ENCODE measurements around the gene SPOCK3.
"Not testable (repeated sequence)": the region's sequence is repeated elsewhere in the genome, so short reads cannot be mapped to it uniquely, and the experiment has no call there.

The SPOCK3 gene

DNA sequence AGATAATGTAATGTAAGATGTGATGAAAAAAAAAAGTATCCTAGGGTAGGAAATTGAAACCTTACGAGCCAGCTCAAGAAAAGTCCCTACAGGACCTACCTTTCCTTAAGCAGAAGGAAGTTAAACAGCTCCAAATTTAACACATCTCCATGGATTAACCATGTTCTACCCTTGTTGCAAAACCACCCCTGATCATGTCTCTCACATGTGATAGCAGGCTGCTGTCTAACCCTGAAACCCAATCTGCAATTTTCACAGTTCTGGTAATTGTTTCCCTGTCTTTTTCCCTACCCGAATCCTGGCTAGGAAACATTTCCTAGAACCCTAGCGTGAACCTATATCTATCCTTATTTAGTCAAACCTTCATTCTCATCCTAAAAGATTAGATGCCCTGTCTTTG is 198.9 kb downstream of the SPOCK3 start:
- no peak for DNase-seq (ENCODE audit: low spot score)

DNA sequence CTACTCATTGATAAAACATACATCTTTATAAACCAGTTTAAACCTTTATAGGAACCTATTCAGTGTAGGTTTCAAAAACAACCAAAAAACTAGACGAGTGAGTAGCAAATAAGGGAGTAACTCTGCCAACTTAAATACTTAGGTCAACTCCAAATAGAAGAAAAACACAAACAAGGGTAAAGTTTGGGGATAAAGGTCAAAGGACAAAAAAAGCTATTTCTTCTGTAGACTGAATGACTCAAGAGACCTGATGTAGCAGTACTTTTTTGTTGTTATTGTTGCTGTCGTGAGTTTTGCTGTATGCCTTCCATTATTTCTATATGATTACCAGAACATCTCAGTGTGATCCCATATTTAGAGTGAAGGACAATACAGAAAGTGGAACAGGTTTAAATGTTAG is 199.3 kb downstream of the SPOCK3 start:
- no peak for DNase-seq (ENCODE audit: low spot score)

DNA sequence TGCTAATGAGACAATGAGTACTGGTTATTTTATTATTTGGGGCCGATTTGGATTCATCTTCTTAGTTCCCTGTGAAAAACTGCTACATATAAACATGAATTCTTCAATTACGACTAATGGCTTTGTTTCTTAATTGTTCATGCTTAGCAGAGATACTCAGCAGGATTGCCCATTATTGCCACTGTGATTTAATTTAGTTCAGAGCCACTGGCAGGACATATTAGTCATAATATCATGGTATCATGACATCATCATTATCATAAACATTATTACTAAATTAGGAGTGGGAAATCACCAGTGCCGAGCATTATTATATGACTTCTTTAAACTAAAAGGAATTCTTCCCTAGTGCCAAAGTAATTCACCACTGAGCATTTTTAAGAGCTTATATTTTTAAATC is 201.4 kb downstream of the SPOCK3 start:
- peak; percentile 58 for DNase-seq (ENCODE audit: low spot score)

DNA sequence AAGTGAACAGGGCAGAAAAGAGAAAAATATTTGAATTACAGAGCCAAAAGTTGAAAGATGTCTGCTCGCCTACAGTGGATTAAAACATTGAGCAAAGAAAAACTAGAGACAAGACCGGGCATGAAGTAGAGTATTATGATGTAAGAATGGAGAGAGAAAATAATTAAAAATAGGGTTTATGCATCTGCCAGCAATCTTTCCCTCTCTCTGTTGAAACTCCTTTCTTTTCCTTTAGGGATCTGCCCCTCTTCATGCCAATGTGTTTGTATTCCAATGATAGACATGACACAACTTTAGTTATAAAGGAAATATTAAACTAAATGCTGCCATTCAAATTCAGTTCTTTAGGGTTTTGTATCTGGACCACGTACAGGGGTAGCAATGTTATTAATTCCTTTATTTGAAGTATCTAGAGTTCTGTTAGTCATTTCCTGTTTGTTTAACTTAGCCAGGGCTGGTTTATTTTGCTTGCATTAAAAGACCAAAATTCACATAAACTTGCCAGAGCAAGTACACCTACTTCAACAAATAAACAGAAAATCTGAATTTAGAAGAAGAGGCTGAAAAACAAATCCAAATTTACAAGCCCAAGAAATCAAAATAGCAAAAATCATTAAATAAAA is 202.6 kb downstream of the SPOCK3 start:
- peak; percentile 56 for DNase-seq (ENCODE audit: low spot score)

DNA sequence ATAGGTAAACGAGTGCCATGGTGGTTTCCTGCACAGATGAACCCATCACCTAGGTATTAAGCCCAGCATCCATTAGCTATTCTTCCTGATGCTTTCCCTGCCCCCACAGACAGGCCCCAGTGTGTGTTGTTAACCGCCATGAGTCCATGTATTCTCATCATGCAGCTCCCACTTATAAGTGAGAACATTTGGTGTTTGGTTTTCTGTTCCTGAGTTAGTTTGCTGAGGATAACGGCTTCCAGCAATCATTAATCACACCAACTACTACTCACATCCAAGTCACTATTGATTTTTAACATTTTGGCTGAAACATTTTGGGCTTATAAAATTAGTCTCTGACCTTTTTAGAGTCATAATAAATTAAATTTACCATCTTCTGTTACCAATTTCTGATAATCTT is 205.3 kb downstream of the SPOCK3 start:
- no peak for DNase-seq (ENCODE audit: low spot score)

DNA sequence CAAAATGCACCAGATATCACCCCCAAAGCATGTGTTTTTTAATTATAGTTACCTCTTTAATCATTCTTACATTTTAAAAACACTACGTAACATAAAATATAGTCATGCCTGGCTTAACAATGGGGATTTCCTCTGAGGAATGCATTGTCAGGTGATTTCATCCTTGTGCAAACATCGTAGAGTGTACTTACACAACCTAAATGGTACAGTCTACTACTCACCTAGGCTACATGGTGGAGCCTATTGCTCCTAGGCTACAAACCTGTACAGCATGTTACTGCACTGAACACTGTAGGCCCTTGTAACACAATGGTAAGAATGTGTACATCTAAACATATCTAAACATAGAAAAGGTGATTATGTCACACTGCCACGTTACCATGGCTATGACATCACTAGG is 208.6 kb downstream of the SPOCK3 start:
- DNase-seq (ENCODE audit: low spot score) = no peak

DNA sequence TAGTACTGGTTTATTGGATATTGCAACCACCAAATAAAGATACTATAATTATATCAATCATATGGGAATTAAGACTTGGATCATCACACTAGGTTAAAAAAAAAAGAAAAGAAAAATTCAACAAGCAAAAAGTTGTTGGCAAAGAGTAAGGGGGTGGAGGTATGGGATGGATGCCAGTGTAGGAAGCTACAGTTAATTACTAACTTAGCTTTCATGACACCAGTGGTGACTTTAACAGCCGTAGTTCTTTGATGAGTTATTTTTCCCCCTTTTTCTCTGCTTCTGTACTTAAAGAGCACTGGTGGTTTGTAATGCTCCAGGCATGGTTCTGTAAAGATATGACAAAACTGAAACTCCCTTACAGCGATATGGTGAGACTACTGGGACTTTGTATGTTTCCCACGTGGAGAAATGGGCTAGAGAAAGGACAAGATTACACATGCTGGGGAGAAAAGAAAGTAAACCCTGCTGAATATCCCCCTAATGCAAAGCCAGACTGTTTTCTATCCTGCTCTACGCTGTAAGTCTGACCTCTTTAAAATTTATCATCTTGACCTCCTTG is 210.8 kb downstream of the SPOCK3 start:
- no peak for DNase-seq (ENCODE audit: low spot score)

DNA sequence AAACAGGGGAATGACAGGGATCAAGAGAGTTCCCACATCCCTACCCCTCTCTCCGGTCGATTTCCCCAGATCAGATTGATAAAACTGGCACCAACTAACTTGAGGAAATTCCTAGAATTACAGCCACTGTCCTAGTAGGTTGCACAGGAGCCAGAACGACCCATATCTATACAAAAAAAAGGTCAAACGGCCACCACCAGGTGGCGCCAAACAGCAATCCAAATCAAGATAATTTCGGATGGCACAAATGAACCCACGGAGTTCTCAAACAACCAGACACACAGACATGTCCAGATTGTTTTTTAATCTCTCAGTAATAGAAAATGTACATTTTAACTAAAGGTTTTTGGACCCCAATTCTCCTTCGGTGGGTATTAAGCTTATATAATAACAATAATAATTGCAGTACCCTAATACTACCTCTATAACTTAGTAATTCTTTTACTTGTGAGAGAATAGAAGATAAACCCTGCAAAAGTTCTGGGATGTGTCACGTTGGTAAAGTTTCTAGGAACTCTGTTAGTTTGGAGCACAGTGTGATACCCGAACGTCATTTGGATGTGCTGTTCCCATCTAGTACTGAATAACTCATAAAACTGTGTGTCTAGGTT is 212.6 kb downstream of the SPOCK3 start:
- peak; percentile 58 for DNase-seq (ENCODE audit: low spot score)

DNA sequence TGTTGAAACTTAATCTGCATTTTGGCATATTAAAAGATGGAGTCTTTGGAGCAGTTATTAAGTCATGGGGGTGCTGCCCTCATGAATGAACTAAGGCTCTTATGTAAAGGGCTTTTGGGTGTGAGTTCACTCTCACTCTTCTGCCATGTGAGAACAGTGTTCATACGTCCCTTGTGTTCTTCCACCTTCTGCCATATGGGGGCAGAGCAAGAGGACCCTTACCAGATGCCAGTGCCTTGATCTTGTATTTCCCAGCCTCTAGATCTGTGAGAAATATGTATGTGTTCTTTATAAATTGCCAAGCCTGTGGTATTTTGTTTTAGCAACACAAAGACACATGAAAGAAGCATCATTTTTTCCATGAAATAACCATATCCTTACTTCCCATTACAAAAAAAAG is 213.9 kb downstream of the SPOCK3 start:
- no peak for DNase-seq (ENCODE audit: low spot score)

DNA sequence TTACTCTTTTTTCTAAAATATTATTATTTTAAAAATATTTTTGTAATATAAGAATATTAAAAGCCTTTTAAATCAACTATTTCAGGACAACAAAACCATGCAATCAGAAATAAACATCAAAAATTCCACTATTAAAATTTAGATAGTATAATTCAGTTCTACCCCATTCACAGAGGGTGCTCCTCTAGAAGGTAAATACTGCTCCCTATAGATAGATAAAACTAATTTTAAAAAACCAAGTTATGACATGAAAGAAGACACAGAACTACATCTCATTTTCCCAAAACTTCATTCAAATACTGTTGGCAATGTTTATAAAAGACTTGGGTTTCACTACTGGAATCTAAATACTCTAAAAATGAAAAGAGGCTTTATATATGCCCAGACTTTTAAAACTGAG is 219.3 kb downstream of the SPOCK3 start:
- DNase-seq (ENCODE audit: low spot score) = no peak

DNA sequence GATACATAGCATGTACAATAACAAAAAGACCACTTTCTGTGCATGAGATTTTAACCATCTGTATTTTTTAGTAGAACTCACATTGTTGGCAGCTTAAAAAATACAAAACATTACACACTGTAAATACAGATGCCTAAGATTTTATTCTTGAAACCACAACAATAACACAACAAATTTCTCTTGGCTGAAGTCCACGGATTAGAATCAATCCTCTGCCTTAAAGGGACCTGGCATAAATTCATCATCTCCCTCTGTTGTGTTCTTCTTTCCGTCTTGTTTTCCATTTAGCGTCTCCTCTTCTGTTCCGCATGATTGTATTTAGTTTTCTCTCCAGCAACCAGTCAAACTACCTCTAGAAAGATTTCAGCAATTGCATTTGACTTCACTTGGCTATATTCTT is 231.0 kb downstream of the SPOCK3 start:
- no peak for DNase-seq (ENCODE audit: low spot score)

DNA sequence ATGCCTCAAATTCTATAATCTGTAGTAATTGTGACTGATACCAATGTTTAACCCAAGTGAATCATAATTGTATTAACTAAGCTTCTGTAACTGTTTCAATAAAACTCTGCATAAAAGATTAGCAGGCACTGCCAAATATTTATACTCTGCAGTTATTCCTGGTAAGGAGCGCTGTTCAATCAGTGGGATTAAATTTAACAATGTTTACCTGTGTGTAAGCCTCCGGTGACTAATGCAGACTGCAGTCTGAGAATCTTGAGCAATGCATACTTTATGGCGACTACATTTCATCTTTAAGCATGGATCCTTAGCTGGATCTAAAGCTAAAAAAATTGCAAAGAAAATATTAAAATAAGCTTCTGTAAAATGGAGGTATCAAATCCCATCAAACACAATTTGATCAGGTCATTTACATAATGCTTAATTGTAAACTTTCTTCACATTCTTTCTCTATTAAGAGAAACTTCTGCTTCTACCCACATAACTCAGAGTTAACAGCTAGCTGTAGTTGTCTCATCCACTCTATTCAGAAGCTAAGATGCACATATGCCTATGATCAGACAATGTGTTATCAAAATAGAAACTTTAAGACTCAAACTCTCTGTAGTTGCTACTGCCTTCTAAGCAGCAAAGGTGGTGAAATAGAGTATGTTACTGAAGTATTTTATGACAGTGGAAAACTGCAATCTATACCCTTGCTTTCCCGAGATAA is 234.0 kb downstream of the SPOCK3 start:
- DNase-seq (ENCODE audit: low spot score) = no peak

DNA sequence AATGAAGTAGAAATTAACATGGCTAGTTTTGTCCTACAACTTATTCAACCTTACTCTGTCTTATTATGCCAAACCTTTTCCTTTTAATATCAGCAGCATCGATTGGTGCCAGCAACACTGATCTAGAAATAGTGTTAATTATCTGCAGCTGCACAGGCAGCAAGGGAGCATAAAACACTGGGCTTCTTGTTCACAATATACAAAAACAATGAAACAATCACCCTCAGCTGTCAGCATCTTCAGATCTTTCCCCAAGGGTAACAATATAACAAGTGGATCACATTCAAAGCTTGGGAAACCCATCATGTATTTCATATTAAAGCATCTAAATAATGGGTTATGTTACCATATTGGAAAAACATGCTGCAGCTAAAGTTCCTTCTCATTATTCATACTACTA is 238.1 kb downstream of the SPOCK3 start:
- DNase-seq (ENCODE audit: low spot score) = no peak

DNA sequence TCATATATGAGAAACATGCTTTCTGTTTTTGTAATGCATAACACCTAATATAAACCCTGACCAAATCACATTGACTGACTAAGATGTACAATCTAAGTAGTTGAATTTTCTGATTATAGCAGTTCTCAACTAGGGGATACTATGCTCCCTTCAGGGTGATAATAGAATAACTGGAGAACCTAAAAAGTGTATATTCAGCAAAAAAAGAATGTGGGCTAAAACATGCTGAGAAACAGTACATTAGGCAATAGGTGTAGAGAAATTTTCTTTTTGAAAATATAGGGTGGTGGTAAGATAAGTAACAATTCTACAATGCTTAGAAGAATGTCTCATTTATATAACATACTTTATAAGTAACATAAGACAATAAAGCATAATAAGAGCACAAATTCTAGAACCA is 239.6 kb downstream of the SPOCK3 start:
- DNase-seq (ENCODE audit: low spot score) = no peak

DNA sequence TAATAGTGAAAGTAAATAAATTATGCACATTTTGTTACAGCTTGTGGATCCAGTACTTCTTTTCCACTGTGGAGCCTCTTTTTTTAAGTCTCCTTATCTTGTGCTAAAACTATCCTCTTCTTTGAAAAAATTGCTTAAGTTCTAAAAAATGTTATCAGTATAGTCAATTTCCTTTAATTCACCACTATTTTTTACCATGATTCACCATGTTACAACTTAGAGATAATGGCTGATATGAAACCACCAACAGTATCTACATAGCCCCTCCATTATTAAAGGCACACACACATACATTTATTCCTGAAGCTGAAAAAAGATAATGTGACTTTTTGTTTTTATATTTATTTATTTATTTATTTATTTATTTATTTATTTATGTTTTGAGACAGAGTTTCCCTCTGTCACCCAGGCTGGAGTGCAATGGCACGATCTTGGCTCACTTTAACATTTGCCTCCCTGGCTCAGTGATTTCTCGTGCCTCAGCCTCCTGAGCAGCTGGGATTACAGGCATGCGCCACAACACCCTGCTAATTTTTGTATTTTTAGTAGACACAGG is 243.2 kb downstream of the SPOCK3 start:
- no peak for DNase-seq (ENCODE audit: low spot score)

DNA sequence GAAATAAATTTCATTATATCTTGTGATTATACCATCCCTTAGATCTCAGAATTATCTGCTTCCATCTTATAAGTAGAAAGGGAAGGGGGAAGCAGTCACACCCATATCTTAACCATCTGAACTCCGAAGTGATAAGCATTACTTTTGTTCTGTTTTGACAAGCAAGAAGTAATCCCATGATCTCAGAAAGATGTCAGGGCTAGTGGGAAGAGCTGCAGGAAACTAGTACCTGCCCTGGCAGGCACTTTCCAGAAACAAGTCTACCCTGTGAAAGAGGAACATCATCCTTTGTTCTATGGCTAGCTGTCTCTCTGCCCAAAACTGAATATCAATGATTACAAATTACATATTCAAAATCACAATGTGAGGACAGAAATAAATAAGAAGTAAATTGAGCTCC is 244.4 kb downstream of the SPOCK3 start:
- DNase-seq (ENCODE audit: low spot score) = no peak

DNA sequence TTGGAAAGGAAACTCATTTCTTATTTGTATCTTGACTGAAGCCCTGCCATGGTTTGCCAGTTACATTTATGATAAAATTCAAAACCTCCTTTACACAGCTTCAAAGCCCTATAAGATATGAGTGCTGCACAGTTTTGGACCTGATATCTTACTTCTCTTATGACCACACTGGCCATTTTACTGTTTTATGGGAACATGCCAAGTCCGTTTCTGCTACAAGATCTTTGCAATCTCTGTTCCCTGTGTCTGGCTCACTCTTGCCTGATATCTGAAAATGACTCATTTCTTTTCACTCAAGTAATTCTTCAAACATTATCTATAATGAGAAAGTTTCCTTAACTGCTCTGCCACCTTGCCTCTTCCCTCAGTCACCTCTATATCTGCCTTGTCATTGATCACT is 247.3 kb downstream of the SPOCK3 start:
- no peak for DNase-seq (ENCODE audit: low spot score)

DNA sequence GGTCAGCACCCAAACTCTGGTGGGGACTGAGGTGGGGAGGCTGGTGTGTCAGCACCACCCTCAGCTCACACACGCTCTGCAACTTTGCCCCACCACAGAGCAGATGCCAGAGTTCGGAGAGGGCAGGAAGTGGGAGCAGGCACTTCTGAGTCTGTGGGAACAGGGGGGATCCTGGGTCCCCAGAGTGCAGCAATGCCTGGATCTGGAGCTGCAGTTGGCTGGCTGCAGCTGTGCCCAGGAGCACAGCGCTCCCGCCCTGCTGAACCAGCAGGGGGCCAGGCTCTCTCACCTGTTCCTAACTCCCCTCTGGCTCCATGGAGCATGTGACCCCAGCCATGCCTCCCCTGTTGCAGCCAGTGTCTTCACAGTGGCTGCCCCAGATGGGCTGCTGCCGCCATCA is 252.4 kb downstream of the SPOCK3 start:
- no peak for DNase-seq (ENCODE audit: low spot score)

DNA sequence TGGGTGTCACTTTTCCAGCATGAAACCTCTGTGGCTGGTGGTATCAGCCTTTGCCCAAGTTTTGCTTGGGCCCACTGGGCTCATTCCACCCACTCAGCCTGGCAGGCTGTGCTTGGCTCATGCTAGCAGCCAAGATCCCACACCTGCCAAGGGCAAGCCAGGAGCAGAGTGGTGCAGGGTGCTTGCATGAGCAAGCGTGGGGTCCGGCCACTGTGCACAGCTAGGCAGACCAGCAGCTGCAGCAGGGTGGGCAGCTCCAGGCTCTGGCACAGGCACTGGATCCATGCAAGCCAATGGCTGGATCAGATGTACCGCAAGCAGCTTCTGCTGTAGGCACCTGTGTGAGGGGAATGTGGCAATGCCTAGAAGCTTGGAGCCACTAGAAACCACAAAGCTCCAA is 253.9 kb downstream of the SPOCK3 start:
- DNase-seq (ENCODE audit: low spot score) = no peak

DNA sequence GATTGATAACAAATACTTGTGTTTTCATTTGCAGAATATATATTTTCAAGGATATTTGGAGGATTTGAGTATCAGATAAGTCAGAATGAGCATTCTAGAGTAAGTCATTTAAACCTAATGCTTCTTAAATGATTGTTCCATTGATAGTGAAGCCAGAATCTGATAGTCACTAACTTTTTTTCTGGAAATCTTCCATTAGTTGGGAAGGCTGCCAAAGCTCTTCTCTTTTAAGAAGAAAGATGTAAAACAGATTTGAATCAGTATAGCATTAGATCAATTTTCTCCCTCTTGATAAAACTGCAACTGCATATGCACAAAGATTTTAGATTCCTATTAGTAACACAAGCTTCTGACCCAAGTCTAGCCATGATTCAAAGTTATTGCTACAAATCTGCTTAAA is 256.7 kb downstream of the SPOCK3 start:
- DNase-seq (ENCODE audit: low spot score) = no peak

DNA sequence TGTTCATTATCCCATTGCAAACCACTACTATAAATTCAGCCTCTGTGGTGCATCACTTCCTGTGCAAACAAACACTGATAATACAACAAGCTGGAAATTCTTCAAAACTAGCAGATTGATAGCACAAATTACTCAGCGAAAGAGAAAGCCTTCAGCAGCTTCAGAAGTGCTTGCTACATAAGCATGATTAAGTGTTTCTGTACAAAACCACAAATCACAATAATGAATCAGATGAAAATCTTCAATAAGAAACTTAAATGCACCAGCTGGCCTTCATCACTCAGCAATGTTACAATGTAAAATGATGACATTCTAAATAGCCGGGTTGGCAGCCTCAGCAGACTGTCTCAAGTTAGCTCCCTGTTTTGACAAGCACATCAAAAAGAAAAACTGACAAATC is 262.2 kb downstream of the SPOCK3 start:
- DNase-seq (ENCODE audit: low spot score) = no peak

DNA sequence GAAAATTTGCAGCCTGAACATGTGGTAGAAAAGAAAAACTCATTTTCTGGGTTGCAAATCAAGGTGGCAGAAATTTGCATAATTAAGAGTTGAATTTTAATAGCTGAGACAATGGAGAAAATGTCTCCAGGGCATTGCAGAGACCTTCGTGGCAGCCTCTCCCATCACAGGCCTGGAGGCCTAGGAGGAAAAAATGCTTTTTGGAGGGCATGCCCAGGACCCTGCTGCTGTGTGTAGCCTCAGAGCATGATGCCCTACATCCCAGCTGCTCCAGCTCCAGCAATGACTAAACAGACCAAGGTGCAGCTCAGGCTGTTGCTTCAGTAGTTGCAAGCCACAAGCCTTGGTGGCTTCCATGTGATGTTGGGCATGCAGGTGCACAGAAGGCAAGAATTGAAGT is 266.1 kb downstream of the SPOCK3 start:
- DNase-seq (ENCODE audit: low spot score) = not testable (repeated sequence)

DNA sequence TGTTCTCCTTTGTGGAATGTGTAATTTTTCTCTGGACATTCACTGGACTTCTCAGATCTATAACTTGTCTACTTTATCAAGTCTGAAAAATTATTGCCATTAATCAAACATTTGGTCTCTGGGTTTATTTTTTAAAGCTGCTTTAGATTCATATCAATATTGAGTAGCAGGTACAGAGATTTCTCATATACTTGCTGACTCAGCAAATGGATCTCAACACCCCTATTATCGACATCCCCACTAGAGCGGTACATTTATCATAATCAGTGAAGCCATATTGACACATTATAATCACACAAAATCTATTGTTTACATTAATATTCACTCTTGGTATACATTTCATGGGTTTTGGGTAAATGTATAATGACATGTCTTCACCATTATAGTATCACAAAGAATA is 268.7 kb downstream of the SPOCK3 start:
- DNase-seq (ENCODE audit: low spot score) = no peak
